AG09309 (cell line): ENCODE data around the gene RPL12.
"Not testable (repeated sequence)": the region's sequence is repeated elsewhere in the genome, so short reads cannot be mapped to it uniquely, and the experiment has no call there.

Experiments used
- DNase-seq: peaks from one replicate; pipeline ENCODE4 v3.0.0-alpha.2; 2010; ENCODE audit warnings: low read depth
- H3K4me3 ChIP-seq: 2 replicates; pipeline ENCODE4 v1.5.1; 2011; ENCODE audit warnings: mild to moderate bottlenecking, low read depth, low read length, moderate library complexity; ENCODE audit not compliant: control insufficient read depth
- TF ChIP-seq, protein P1 (sequence below): IDR thresholded peaks from 2 replicates; pipeline ENCODE4 v1.5.1; 2011; ENCODE audit warnings: mild to moderate bottlenecking, low read depth, low read length, inconsistent platforms; ENCODE audit not compliant: insufficient read depth, control insufficient read depth; ENCODE audit errors: missing control alignments

RPL12 gene

GRCh38 chr9:127473932-127474331 lies 22.7 kb upstream of the RPL12 start:
- no peak for DNase-seq
- H3K4me3 ChIP-seq, result no peak overlapping the region
- TF ChIP-seq, protein P1, sequence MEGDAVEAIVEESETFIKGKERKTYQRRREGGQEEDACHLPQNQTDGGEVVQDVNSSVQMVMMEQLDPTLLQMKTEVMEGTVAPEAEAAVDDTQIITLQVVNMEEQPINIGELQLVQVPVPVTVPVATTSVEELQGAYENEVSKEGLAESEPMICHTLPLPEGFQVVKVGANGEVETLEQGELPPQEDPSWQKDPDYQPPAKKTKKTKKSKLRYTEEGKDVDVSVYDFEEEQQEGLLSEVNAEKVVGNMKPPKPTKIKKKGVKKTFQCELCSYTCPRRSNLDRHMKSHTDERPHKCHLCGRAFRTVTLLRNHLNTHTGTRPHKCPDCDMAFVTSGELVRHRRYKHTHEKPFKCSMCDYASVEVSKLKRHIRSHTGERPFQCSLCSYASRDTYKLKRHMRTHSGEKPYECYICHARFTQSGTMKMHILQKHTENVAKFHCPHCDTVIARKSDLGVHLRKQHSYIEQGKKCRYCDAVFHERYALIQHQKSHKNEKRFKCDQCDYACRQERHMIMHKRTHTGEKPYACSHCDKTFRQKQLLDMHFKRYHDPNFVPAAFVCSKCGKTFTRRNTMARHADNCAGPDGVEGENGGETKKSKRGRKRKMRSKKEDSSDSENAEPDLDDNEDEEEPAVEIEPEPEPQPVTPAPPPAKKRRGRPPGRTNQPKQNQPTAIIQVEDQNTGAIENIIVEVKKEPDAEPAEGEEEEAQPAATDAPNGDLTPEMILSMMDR, result no peak

DNA sequence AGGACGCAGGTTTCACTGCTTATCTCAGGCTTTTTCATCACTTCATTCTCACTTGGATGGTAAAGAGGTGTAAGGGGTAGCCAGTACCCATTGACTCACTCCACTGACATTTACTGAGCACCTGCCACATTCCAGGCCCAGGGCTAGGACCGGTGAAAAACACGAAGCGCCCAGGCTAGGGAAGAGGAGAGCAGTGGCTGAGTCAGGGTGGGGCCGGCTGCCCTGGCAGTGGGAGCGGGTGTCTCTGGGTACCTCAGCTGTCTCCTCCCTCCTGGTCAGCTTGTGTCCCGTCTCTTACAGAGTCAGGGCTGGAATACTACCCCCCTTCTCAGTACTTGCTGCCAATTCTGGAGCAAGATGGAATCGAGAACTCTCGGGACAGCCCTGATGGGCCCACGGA lies 22.3 kb upstream of the RPL12 start:
- no peak overlapping the region for H3K4me3 ChIP-seq
- DNase-seq, result no peak
- TF ChIP-seq, protein P1, result no peak

DNA sequence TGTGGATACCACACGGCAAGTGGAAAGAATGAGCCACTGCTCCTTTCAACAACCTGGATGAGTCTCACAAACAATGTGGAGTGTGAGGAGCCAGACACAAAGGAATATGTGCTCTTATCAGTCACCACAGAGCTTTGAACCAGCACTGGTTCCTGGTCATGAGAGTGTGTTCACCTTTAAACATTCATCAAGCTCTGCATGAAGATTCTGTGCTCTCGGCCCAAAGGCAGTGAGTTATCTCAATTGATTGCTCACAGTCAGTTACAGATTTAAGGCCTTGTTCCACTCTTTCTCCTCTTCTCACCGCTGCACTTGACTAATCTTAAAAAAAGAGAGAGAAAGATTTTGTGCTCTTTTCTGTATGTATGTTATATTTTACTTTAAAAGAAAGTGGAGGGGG lies 19.5 kb upstream of the RPL12 start:
- TF ChIP-seq, protein P1, result no peak
- no peak for DNase-seq
- H3K4me3 ChIP-seq, result no peak overlapping the region

DNA sequence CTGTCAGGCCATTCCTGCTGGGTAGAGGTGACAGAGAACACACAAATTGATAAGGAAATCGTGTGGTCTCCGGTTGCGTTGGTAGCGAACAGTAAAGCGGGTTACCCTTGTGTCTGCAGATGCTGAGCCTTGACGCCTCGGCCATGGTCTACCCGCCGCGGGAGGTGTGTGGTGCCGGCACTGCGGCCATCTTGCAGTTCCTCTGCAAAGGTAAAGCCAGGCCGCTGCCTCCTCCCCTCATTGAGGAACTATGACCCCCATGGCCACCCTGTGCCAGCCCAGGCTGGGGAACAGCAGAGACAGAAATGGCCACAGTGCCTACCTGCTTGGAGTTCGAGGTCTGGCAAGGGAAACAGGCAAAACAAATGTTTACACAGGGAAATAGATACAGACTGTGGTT lies 16.4 kb upstream of the RPL12 start:
- no peak overlapping the region for H3K4me3 ChIP-seq
- DNase-seq, result no peak
- TF ChIP-seq, protein P1, result no peak

DNA sequence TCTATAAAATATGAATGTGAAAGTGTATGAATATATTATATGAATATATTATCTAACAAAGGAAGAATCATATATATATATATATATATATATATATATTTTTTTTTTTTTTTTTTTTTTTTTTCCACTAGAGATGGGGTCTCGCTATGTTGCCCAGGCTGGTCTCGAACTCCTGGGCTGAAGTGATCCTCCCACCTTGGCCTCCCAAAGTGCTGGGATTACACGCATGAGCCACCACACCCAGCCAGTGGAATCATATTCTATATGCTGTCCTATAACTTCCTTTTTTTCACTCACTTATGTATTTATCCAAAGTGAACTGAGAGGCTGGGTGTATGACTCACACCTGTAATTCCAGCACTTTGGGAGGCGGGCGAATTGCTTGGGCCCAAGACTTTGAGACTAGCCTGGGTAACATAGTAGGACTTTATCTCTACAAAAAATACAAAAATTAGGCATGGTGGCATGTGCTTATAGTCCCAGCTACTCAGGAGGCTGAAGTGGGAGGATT lies 15.3 kb upstream of the RPL12 start:
- not testable (repeated sequence) for H3K4me3 ChIP-seq, DNase-seq

DNA sequence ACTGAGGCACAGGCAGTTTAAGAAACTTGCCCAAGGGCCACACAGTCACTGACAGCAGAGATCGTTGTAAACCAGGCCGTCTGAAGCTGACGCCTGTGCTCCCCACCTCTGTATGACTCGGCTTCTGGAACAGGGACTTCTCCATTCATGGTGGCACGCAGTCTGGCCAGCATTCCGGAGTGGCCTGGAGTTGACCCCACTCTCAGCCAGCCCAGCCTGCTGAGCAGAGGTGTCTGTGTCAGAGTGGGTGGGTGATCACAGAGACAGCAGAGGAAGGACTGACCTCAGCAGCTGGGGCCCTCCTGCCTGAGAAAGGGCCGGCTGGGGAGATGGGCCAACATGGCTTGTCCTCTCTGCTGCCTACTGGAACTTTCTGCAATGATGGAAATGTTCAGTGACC lies 12.7 kb upstream of the RPL12 start:
- H3K4me3 ChIP-seq, result no peak overlapping the region
- DNase-seq, result no peak
- TF ChIP-seq, protein P1, result no peak

DNA sequence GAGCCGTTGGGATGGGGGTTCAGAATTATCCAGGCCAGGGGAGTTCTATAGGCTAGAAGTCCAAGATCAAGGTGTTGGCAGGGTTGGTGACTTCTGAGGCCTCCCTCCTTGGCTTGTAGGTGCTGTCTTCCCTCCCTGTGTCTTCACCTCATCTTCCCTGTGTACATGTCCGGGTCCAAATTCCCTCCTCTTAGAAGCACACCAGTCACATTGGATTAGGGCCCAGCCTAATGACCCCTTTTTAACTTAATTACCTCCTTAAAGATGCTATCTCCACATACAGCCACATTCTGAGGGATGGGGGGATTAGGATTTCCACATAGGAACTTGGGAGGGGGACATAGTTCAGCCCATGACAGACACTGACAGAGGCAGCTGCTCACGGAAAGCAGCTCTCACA lies 12.2 kb upstream of the RPL12 start:
- H3K4me3 ChIP-seq, result no peak overlapping the region
- TF ChIP-seq, protein P1, result no peak
- no peak for DNase-seq
